Tibial artery (tissue), 4 donors: ENCODE results near the gene HSF2BP.
A peak's percentile ranks its signal among the peaks of the same experiment; 100 is the strongest.

ENCODE experiments used
- DNase-seq, 2 donors: peaks; one replicate each; pipeline ENCODE4 v3.0.0-alpha.2; 2019
- H3K27ac ChIP-seq, 2 donors: fragments of 200-600 bp; sonication (generic) in 1 of 2; 1 replicate in 1 of 2; 2 replicates in 1 of 2; pipeline ENCODE4 v1.5.1; 2018 to 2019; ENCODE audit warnings: mild to moderate bottlenecking in 1 of 2
- H3K27me3 ChIP-seq, 2 donors: fragments of 200-600 bp; sonication (generic) in 1 of 2; one replicate each; pipeline versions ENCODE4 v1.5.1 to v1.6.0; 2016 to 2019
- H3K36me3 ChIP-seq, 3 donors: fragments of 200-600 bp; sonication (generic) in 2 of 3; one replicate each; pipeline ENCODE4 v1.5.1; 2016 to 2019; ENCODE audit warnings: mild to moderate bottlenecking in 2 of 3
- H3K4me1 ChIP-seq, 4 donors: fragments of 200-600 bp; sonication (generic) in 2 of 4; 1 replicate in 3 of 4; 2 replicates in 1 of 4; pipeline ENCODE4 v1.5.1; 2016 to 2019
- H3K4me3 ChIP-seq, 2 donors: fragments of 200-600 bp; sonication (generic) in 1 of 2; 1 replicate in 1 of 2; 2 replicates in 1 of 2; pipeline ENCODE4 v1.5.1; 2018 to 2019; ENCODE audit warnings: mild to moderate bottlenecking in 2 of 2
- H3K9me3 ChIP-seq, 3 donors: fragments of 200-600 bp; sonication (generic) in 1 of 3; one replicate each; pipeline ENCODE4 v1.5.1; 2016 to 2019
- CTCF ChIP-seq, 2 experiments: fragments of 200-600 bp in 1 of 2; fragments of 450-650 bp in 1 of 2; IDR thresholded peaks; one replicate each; pipeline ENCODE4 v1.5.1; 2017 to 2019; ENCODE audit warnings: antibody characterized with exemption in 2 of 2, mild to moderate bottlenecking in 1 of 2, moderate library complexity in 1 of 2
- intact Hi-C: fragments of 100-400 bp; cut with DNase I; formaldehyde crosslinking; loops from one replicate; pipeline ENCODE4 v1.15.0; 2023; ENCODE audit warnings: low total_unique reads

Gene HSF2BP

GRCh38 chr21:43613755-43614638 lies 45.3 kb downstream of the HSF2BP start:
- no peak for DNase-seq
- intact Hi-C loops: no loop called here
- H3K4me3 ChIP-seq: no peak overlapping the region
- H3K9me3 ChIP-seq: no peaks in the 10 kb centered on the region
- no peaks in the 10 kb centered on the region for H3K27me3 ChIP-seq
- H3K36me3 ChIP-seq: no peaks in the 10 kb centered on the region
- H3K4me1 ChIP-seq: peaks cover 0 to 22% (median 11%) of the 10 kb centered on the region in 4 donors
- no peak for TF ChIP-seq CTCF (IDR thresholded peaks at IDR 0.05)
- no peak overlapping the region for H3K27ac ChIP-seq

- peak; percentile 64 to 68 for TF ChIP-seq CTCF (IDR thresholded peaks at IDR 0.05)
- intact Hi-C loops: no loop called here
- H3K36me3 ChIP-seq: no peaks in the 10 kb centered on the region
- H3K27me3 ChIP-seq: no peaks in the 10 kb centered on the region
- H3K27ac ChIP-seq: no peak overlapping the region
- H3K4me1 ChIP-seq: peaks cover 0 to 22% (median 11%) of the 10 kb centered on the region in 4 donors
- H3K4me3 ChIP-seq: no peak overlapping the region
- no peaks in the 10 kb centered on the region for H3K9me3 ChIP-seq
- peak; percentile 71 to 84 for DNase-seq
Observed at GRCh38 chr21:43611598-43612369, 47.5 kb downstream of the HSF2BP start.

GRCh38 chr21:43609501-43610340 lies 49.6 kb downstream of the HSF2BP start:
- no peak overlapping the region for H3K27ac ChIP-seq
- H3K4me3 ChIP-seq: no peak overlapping the region
- TF ChIP-seq CTCF (IDR thresholded peaks at IDR 0.05): no peak
- intact Hi-C loops: no loop called here
- peaks cover 0 to 22% (median 11%) of the 10 kb centered on the region in 4 donors for H3K4me1 ChIP-seq
- no peaks in the 10 kb centered on the region for H3K27me3 ChIP-seq
- peak in 1 of 2 donors; percentile 72 for DNase-seq
- no peaks in the 10 kb centered on the region for H3K9me3 ChIP-seq
- no peaks in the 10 kb centered on the region for H3K36me3 ChIP-seq

GRCh38 chr21:43608664-43609063 lies 50.6 kb downstream of the HSF2BP start:
- H3K4me1 ChIP-seq: peaks cover 0 to 22% (median 11%) of the 10 kb centered on the region in 4 donors
- DNase-seq: no peak
- H3K4me3 ChIP-seq: no peak overlapping the region
- H3K27me3 ChIP-seq: no peaks in the 10 kb centered on the region
- intact Hi-C loops: no loop called here
- H3K27ac ChIP-seq: no peak overlapping the region
- no peak for TF ChIP-seq CTCF (IDR thresholded peaks at IDR 0.05)
- H3K36me3 ChIP-seq: no peaks in the 10 kb centered on the region
- no peaks in the 10 kb centered on the region for H3K9me3 ChIP-seq

GRCh38 chr21:43608225-43608624 lies 51.1 kb downstream of the HSF2BP start:
- no peak overlapping the region for H3K27ac ChIP-seq
- no peaks in the 10 kb centered on the region for H3K9me3 ChIP-seq
- no peaks in the 10 kb centered on the region for H3K36me3 ChIP-seq
- no peak for DNase-seq
- H3K4me1 ChIP-seq: peaks cover 0 to 22% (median 11%) of the 10 kb centered on the region in 4 donors
- intact Hi-C loops: no loop called here
- H3K27me3 ChIP-seq: no peaks in the 10 kb centered on the region
- no peak overlapping the region for H3K4me3 ChIP-seq
- TF ChIP-seq CTCF (IDR thresholded peaks at IDR 0.05): no peak
